Caki2 (cell line): Measurements from ENCODE around the gene MRPS10. TPM values are rescaled to one million over a fixed set of nuclear protein-coding genes. Genes with fewer than 3 reads are reported as not detected.

Experiments used
- DNase-seq: peaks from one replicate; pipeline ENCODE4 v3.0.0-alpha.2; 2015; ENCODE audit warnings: low read depth
- in situ Hi-C: cut with HindIII; loops from 2 replicates; pipeline ENCODE4 v1.10.0; 2016; ENCODE audit warnings: low sequenced_read_pairs, low pct_unique_long_range_greater_than_20kb, mixed read lengths
- total RNA-seq: library from RNA; depleted of rRNA; stranded (reverse); fragments of >200 nt; shearing (Covaris generic); gene quantifications from 2 replicates; pipeline ENCODE4 v1.2.3, GENCODE V29; 2014; ENCODE audit warnings: low replicate concordance; rRNA removed

Gene MRPS10
- total RNA-seq, result 109 and 126 TPM in 2 replicates

DNA sequence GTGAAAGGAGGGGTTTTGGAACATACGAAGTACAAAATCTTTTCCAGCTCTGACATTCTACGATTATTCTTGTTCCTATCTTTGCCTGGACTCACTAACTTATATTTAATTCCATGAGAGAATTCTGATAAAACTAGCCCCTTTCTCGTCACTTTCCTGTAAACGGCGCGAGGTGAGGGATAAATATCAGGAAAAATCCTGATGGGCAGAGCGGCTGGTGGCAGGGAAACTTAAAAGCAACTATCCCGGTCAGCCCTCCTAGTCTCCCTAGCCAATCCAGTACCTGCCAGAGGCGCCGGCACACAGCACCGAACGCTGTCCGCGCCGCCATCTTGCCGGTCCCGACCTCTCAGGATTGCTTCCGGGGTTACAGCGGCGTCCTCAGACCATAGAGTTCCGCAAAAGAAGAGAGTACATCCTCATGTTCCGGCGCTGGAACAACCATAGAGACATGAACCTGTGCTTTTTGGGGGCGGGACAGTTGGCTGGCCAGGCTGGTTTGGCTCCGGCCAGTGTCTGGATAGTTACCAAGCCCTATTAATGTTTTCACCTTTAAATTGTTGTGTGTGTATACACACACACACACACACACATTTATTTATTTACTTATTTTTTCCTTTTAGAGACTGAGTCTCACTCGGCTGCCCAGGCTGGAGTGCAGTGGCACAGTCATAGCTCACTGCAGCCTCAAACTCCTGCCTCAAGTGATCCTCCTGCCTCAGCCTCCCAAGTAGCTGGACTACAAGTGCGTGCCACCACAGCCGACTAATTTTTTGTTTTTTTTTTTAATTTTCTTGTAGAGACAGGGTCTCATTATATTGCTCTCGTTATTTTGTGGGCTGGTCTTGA, at the start of gene MRPS10:
Gene MRPS10 (minus strand): TSS at position 343 of the 849 bp plus-strand sequence. CDS start 12 bp downstream, at position 331.
- in situ Hi-C loops, result no loop called here
- DNase-seq, result peak; percentile 91

DNA sequence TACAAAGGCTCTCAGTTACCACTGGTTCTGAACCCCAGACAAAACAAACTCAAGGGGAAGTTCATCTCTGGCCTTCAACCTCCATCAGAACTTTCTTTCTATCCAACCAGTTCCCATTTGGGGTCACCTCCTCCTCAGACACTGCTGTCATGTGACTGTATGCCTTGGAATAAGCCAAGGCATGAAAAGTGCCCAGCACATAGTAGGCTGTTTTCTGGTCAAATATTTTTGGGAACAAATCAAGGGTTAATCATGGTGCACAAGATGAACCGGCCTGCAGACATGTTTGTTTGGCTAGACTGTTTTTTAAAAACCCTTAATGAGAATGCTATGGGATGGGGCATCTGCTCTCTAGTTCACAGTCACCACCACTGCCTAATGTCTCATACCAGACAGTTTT, 48.9 kb upstream of the MRPS10 start:
- DNase-seq, result no peak
- in situ Hi-C loops, result no loop called here

DNA sequence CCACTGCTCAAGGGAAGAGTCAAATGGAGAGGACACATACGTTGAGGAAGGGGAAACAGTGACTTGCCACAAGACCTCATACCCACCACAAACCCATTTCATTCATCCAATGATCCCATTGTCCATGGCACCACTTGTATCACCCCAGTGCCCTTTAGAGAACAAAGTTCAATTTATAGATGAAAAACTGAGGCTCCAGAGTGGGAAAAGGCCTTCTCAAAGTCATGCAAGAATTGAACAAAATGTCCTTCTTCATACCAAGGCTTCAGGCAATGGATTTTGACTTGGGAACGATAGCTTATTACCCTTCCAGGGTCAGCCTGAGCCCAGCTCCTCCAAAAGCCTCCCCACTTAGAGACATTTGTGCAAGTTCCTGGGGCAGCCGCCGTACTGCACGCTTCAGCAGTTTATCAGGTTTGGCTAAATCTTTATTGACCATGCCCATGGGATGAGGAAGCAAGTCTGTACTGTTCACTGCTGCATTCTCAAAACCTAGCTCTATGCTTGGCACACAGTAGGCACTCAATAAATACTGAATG, 47.3 kb upstream of the MRPS10 start:
- in situ Hi-C loops, result no loop called here

DNA sequence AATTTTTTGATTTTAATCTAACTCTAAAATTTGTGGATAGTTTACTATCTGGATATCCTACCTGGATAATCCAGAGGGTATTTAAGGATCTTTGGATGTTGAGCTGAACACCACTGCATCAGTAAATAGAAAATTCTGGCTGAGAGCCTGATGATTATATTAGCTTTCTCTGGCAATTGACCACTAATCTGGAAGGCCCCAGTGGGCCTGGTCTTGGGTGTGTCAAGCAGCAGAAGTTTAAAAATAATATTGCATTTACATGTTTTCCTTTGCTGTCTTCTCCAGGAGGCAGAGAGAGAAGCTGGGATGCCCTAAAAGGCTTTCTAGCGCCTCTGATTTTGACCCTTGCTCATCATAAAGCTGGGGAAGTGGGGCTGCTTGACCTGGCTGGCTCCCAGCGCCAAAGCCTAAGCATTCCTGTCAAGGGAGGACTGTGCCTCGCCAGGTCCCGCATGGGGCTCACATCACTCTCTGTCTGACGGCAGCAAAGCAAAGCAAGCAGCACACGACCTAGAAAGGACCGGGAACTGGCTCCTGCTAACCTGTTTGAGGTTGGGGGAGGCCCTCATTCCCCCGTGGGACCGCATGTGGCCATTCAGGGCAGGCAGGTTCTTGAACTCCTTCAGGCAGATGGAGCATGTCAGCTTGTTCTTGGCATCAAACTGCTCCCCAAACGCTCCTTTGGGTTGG, 46.6 kb upstream of the MRPS10 start:
- in situ Hi-C loops, result no loop called here
- no peak for DNase-seq

More for the DNA sequence above, 47.3 kb upstream of the MRPS10 start:
- no peak for DNase-seq

DNA sequence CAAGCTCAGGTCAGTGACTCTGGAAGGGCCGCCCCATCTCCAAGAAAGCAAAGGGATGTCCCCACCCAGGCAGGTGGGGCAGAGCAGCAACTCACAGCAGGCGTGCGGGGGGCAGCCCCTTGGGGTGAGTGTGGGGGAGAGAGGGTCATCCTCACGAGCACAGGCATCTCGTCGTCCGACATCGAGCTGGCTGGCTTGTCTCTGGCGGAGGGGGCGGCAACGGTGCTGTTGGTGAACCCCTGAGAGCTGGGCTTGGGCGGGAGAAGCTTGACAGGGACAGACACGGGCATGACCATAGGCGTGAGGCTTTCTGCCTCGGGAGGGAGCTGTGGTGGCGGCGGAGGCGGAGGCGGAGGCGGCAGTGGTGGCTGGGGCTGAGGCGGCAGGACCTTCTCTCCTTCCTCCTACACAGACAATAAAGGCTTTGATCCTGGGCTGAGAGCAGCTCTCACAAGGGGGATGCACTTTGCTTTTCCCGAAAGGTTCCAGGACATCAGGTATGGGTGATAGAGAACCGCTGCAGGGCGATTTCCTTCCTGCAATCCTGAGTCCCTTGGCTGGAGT, 45.6 kb upstream of the MRPS10 start:
- in situ Hi-C loops, result no loop called here
- no peak for DNase-seq

DNA sequence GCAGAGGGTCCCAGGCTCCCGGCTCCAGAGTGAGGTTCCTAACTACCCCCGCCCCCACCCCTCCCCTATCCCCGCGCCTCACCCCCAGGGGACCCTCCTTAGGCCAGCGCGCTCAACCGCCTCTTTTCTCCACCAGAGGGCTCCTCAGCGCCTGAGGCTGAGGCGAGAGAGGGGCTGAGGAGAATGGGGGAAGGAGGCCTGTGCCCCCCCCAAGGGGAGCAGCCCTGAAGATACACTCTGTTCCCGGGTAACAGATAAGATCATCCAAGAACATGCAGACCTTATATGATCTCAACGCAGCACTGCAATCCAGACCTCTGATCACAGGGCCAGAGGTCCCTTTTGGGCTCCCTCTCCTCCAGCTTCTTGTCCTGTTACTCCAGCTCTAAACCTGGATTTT, 43.3 kb upstream of the MRPS10 start:
- no peak for DNase-seq

DNA sequence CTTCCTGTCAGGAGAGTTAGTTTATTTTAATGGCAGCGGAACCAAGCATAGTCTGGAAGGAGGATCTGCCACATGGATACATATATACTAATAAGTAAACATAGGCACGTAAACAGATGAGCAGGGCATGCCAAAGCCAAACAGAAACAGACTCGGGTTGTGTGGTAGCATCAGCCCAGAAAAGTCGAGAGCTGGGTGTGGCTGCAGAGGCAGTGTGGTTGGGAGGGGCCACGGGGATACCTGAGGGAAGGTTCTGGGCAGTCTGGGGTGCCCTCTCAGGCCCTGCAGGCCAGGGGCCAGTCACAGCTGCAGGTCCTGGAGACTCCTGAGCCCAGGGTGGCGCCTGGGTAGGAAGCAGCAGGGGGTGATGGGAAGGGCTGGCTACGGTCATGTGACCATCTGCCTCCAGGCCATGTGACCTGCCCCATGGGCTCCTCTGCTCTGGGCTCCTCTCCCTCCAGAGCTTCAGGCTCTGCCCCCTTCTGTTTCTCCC, 42.8 kb upstream of the MRPS10 start:
- no peak for DNase-seq
- in situ Hi-C loops, result no loop called here

More for the DNA sequence above, 43.3 kb upstream of the MRPS10 start:
- in situ Hi-C loops, result no loop called here

DNA sequence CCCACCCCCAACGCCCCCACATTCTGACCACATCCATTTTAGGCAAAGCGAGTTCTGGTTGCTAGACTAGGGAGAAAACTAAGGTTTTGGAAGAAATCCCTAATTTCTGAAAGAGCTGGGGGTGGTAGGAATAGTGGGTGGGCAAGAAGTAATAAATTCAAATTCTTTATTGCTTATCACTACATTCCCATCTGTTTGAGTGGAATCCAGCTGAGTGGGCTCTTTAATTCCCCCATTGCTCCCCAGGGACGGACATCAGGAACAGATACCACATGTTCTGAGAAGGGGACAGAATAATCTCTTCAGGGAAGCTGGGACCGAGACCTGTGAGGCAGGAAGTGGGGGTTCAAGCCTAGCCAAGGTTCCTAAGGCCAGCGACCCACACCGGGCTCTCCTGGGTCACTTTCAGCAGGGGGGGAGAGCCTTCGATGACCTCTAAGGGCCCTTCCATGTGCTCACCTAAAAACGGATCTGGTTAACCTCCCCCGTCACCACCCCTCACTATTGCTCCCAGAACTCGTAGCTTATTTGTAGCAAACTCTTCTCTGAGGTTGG, 42.3 kb upstream of the MRPS10 start:
- DNase-seq, result no peak
- in situ Hi-C loops, result no loop called here

DNA sequence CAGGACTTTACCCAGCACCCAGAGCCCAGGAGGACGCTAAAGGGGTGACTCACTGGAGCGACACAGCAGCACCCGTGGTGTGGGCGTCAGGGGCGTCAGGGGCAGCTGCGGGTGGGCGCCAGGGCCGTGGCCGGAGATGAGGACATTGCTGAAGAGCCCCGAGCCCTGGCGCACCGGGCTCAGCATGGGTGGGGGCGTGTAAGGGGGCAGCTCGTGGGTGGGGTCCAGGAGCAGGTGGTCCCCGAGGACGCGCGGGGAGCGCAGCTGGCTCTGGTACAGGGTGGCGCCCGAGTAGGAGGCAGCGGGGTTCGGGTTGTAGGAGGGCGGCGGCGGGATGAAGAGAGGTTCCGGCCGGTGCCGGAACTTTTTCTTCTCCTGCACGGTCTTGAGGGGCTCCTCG, 41.6 kb upstream of the MRPS10 start:
- DNase-seq, result no peak
- in situ Hi-C loops, result no loop called here

DNA sequence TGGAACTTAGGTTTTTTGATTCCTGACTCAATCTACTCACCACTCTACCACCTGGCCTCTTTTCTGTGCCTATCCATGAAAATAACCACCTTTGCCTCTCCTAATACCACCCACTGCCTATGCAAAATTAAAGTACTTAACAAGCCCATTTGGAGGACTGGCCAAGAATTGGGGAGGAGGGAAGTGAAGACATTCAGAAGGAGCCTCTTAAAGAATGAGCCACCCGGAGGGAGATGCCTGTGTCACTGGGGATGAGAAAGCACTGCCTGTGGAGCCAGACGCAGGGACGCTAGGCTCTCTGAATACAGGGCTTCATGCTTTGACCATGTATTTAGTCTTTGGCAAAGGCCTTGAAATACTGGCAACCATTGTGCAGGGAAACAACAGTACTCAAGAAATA, 40.0 kb upstream of the MRPS10 start:
- in situ Hi-C loops, result no loop called here
- DNase-seq, result no peak

DNA sequence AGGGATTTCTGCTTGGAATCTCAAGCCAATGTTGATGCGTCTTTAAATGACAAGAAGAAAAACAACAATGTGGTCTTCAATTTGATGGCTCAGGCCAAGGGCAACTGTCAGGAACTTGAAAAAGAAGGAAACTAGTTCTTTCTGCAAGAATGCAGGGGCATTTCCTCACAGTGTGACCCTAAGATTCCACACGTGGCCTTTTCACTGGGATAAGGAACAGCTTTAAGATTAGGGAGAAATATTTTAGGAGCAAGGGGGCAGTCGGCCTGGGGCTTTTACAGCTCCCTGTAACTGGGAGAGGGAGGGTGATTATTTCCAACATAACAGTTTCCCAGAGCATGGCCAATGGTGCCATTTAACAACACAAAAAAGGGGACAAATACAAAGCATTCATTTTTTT, 39.4 kb upstream of the MRPS10 start:
- DNase-seq, result no peak
- in situ Hi-C loops, result no loop called here

DNA sequence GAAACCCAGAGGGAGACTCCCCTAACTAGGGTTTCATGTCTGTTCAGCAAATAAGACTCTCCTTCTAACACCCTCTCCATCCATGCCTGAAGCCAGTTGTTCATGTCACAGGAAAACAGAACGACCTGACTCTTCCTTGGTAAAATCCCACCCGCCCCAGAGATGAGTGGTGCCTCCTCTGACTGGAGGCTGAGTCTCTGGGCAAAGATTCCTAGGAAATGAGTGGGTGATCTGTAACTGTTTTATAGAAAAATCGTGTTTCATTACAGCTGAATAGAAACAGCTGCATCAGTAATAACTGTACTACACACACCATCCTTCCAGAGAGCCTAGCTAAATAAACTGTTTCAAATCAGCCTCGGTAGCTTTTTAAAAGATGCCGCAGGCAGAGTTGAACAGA, 37.4 kb upstream of the MRPS10 start:
- DNase-seq, result no peak
- in situ Hi-C loops, result no loop called here

DNA sequence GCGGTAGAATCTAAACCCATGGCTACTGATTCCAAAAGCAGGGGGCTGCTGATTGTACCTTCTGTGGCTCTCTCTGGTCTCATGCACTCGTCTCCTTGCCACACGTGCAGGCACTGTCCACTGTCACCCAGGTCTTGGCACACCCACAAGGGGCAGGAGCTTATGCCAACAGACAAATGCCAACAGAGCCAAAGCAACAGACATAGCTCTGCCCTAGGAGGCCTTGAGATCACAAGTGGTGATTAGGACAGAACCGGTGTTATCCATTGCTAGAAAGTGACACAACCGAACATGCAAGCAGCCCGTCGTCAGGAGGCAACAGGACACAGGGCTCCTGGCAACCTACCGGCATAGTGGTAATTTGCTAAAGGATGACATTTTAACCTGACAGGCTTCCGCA, 36.8 kb upstream of the MRPS10 start:
- in situ Hi-C loops, result no loop called here
- no peak for DNase-seq

DNA sequence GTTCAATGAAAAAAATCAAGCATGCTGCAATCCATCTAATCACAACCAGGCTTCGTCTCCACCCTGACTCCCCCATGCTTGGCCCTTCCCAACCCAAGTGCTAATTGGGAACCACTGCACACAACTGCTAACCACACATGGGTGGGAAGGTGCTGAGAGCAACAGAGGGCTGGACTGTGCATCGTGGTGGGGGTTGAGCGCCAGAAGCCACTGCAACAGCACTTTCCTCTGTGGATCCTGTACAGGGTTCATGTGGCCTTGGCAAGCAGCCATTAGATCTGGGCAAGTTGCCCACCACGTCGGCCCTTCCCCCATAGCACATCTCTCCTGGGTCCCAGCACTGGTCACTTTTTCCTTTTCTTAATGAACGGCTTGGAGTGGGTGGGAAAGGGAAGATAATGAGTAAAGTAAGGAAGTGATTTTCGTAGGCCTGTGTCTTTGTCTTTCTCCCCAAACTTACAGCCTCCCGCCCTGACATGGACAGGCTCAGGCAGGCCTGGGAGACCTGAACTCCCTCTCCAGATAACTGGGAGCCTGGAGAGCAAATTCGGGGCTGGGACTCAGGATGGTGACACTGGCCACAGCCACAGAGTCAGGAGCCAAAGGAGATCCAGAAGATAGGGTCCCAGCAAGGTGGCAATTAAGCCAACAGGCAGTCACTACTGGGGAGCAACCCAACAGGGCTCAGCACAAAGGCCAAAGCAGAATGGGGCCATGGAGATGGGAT, 34.4 kb upstream of the MRPS10 start:
- peak; percentile 62 for DNase-seq
- in situ Hi-C loops, result no loop called here

DNA sequence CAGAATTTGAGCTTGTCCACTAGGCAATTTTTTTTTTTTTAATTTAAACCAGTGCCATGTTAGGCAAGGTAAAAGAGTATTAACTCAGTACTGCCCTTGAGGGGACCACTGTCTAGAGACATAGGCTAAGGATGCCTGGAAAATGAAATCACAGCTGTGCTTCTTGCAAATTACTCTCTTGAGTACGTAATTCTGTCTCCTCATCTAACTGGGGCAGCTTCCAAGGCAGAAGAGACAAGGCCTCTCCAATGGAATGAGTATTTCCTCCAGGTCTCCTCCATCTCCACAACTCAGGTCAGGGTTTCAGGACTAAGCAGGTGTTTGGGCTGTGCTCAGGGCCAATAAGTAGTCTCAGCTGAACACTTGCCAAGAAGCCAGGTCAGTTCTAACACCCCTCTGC, 33.8 kb upstream of the MRPS10 start:
- in situ Hi-C loops, result no loop called here
- DNase-seq, result no peak

DNA sequence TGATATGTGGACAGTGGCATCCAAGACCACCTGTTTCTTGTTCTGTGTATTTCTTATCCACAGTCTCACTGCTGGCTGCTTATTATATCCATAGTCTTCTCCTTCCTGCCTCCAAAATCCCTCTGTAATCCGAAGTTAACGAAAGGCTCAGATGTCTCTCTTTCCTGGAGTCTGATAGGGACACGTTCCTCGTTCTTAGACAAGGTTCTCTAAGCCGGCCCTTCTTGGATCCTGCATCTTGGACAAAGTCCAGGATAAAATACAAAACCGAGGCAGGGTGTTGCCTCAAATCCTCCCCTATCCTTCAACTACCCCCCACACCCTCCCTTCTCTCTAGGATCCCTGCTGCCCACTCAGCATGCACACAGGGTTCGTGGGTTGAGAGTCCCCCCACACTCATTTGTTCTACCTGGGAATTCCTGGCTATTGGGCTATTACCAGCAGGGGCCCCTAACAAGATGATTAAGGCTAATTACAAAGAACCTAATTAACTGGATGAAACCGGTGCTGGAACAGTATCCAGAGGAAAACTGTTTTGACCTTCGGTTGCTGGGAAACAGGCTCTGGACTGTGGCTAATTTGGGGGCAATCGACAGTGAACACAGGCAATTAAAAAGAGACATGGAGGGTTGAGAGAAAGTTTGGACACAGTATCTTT, 32.7 kb upstream of the MRPS10 start:
- no peak for DNase-seq
- in situ Hi-C loops, result no loop called here

DNA sequence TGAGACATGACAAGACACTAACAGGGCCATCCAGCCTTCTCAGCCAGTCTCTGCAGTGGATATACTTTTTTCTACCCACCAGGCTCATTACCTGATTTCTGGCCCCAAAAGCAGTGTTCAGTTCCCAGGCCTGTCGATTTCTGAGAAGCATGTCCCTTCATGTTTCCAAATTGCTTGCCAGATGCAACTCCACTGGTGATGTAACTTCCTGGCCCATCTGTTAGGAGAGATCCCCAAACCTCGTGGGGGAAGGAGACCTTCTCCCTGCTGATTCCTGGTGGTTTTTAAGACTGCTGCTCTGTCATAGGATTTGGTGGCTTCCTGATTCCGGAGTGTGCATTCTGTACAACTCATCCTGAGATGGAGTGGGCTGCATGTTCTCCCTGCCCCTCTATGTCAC, 31.6 kb upstream of the MRPS10 start:
- no peak for DNase-seq
- in situ Hi-C loops, result no loop called here

DNA sequence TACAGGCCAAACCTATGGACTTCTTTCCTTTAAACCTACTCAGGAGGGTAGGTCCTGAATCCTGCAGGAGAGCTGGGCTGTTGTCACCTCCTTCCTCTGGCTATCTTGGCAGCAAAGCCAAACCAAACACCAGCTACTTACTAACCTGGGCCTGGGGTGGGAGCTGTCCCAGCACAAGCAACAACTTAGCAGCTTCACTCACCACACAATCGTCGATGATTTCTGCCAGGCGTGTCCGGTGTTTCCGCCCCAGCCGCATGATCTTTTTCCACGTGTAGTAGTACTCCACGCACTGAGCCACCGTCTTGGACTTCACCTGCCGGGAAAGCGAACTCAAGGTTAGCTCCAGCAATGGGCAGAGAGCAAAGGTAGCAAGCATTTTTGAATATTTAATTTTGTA, 25.4 kb upstream of the MRPS10 start:
- in situ Hi-C loops, result no loop called here
- DNase-seq, result no peak
